Measurements from ENCODE around the gene ZNF710.

The ZNF710 gene

DNA sequence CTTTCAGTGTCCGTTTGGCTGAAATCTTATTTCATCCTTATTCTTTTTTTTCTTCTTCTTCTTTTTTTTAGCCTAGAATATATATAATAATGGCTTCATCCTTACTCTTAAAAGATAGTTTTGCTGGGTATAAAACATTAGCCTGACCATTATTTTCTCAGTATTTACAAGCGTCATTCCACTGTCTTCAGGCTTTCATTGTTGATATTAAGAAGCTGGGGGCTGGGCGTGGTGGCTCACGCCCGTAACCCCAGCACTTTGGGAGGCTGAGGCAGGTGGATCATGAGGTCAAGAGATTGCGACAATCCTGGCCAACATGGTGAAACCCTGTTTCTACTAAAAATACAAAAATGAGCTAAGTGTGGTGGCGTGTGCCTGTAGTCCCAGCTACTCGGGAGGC is 10.6 kb downstream of the ZNF710 start:
- TF ChIP-seq, protein P1, sequence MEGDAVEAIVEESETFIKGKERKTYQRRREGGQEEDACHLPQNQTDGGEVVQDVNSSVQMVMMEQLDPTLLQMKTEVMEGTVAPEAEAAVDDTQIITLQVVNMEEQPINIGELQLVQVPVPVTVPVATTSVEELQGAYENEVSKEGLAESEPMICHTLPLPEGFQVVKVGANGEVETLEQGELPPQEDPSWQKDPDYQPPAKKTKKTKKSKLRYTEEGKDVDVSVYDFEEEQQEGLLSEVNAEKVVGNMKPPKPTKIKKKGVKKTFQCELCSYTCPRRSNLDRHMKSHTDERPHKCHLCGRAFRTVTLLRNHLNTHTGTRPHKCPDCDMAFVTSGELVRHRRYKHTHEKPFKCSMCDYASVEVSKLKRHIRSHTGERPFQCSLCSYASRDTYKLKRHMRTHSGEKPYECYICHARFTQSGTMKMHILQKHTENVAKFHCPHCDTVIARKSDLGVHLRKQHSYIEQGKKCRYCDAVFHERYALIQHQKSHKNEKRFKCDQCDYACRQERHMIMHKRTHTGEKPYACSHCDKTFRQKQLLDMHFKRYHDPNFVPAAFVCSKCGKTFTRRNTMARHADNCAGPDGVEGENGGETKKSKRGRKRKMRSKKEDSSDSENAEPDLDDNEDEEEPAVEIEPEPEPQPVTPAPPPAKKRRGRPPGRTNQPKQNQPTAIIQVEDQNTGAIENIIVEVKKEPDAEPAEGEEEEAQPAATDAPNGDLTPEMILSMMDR (IDR thresholded peaks at IDR 0.05): no peak
- intact Hi-C loops (cut with DNase I; ENCODE audit: low total_unique reads): no loop called here
- no peak overlapping the region for H3K4me3 ChIP-seq
- no peak overlapping the region for H3K27ac ChIP-seq
- H3K36me3 ChIP-seq: peaks cover 0 to 6% (median 6%) of the 10 kb centered on the region in 3 donors
- no peaks in the 10 kb centered on the region for H3K4me1 ChIP-seq
- H3K27me3 ChIP-seq: no peaks in the 10 kb centered on the region
- H3K9me3 ChIP-seq: peaks cover 0 to 18% (median 5%) of the 10 kb centered on the region in 3 donors
- no peak for DNase-seq

DNA sequence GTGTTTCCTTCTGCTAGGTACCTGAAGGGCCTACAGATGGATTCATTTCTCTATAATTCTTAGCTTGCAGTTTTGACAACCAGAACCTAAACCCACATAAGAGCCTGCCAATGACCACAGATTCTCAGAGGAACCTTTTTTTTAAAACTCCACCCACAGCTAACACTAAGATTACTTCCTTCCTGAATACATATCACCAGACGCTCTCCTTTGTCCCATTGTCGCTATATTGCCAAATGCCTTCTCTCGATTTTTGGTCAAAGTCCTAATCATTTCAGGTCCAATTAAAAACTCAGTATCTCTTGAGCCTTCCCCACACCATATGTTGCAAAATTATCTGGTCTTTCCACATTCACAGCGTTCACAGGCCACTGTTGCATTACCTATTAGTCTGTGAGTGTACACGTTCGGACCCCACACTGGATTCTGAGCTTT is 12.4 kb downstream of the ZNF710 start:
- H3K4me1 ChIP-seq: no peaks in the 10 kb centered on the region
- H3K27me3 ChIP-seq: no peaks in the 10 kb centered on the region
- intact Hi-C loops (cut with DNase I; ENCODE audit: low total_unique reads): no loop called here
- peaks cover 0 to 18% (median 5%) of the 10 kb centered on the region in 3 donors for H3K9me3 ChIP-seq
- H3K27ac ChIP-seq: no peak overlapping the region
- TF ChIP-seq, protein P1 (IDR thresholded peaks at IDR 0.05): no peak
- peaks cover 0 to 6% (median 6%) of the 10 kb centered on the region in 3 donors for H3K36me3 ChIP-seq
- DNase-seq: peak in 1 of 2 donors; percentile 2
- H3K4me3 ChIP-seq: no peak overlapping the region

DNA sequence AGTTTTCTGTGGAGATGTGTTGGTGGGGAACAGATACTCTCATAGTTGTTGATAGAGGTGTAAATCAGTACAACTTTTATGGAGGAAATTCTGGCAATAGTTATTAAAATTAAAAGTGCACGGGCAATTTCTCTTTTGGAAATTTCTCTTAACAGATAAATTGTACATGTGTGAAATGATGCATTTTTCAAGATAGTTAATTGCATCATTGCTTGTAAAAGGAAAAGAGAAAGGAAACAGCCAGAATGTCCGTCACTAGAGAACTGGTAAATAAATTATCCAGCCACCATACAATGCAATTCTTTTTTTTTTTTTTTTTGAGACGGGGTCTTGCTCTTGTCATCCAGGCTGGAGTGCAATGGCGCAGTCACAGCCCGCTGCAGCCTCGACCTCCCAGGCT is 14.2 kb downstream of the ZNF710 start:
- Histone ChIP-seq H3K4me3 (no peak overlapping the region), H3K27me3 (no peaks in the 10 kb centered on the region), H3K27ac (no peak overlapping the region), H3K36me3 (peaks cover 0 to 6% (median 0%) of the 10 kb centered on the region in 3 donors), H3K9me3 (peaks cover 0 to 18% (median 5%) of the 10 kb centered on the region in 3 donors), H3K4me1 (peaks cover 0 to 8% (median 2%) of the 10 kb centered on the region in 4 donors)
- TF ChIP-seq, protein P1 (IDR thresholded peaks at IDR 0.05): no peak
- intact Hi-C loops (cut with DNase I; ENCODE audit: low total_unique reads): no loop called here
- peak in 1 of 2 donors; percentile 7 for DNase-seq

DNA sequence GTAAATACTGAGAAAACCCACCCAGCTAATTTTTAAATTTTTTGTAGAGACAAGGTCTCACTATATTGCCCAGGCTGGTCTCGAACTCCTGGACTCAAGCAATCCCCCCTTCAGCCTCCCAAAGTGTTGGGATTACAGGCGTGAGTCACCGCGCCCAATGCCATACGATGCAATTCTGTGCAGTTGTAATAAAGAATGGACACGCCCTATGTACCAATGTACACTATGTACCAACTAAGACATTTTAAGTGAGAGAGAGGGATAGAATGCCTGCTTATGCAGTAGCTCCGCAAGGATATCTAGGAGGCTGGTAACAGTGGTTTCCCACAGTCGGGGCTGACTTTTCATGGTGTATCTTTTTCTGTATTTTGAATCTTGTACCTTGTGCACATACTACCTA is 14.6 kb downstream of the ZNF710 start:
- Histone ChIP-seq H3K9me3 (peaks cover 0 to 18% (median 5%) of the 10 kb centered on the region in 3 donors), H3K27ac (no peak overlapping the region), H3K4me3 (no peak overlapping the region), H3K27me3 (no peaks in the 10 kb centered on the region), H3K4me1 (peaks cover 0 to 9% (median 2%) of the 10 kb centered on the region in 4 donors), H3K36me3 (peaks cover 0 to 6% (median 0%) of the 10 kb centered on the region in 3 donors)
- TF ChIP-seq, protein P1 (IDR thresholded peaks at IDR 0.05): no peak
- peak in 1 of 2 donors; percentile 31 for DNase-seq
- intact Hi-C loops (cut with DNase I; ENCODE audit: low total_unique reads): no loop called here

DNA sequence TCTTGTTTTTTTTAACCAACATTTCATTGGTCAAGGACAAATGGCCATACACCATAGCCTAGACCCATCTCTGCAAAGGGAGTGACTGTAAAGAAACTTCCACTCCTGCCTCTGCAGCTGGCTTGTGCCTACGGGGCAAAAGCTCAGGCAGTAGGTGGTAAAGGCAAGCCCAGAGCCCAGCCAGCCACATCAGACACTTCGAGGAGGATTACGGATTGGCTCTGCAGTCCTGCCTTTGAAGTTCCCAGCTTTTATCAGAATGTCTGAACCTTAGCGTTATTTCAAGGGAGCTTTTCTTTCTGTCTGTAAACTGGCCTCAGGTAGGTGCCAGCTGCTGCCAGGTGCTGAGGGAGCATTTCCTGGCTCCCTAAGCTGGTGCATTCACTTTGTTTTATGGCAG is 15.6 kb downstream of the ZNF710 start:
- Histone ChIP-seq H3K27me3 (no peaks in the 10 kb centered on the region), H3K36me3 (peaks cover 0 to 5% (median 0%) of the 10 kb centered on the region in 3 donors), H3K9me3 (peaks cover 0 to 8% (median 0%) of the 10 kb centered on the region in 3 donors), H3K27ac (no peak overlapping the region), H3K4me3 (no peak overlapping the region), H3K4me1 (peaks cover 0 to 9% (median 2%) of the 10 kb centered on the region in 4 donors)
- intact Hi-C loops (cut with DNase I; ENCODE audit: low total_unique reads): no loop called here
- DNase-seq: no peak
- TF ChIP-seq, protein P1 (IDR thresholded peaks at IDR 0.05): no peak
